GM21528 (cell line): ENCODE results near the gene BROX.
"Not testable (repeated sequence)": the region's sequence is repeated elsewhere in the genome, so short reads cannot be mapped to it uniquely, and the experiment has no call there.

Experiments
- ATAC-seq: cut with Tn5 transposase; IDR thresholded peaks from one replicate; pipeline ENCODE4 v1.9.1; 2021; ENCODE audit warnings: mild to moderate bottlenecking, moderate library complexity; ENCODE audit not compliant: unreplicated experiment, low FRiP score

Gene BROX

GRCh38 chr1:222728746-222729145 lies 16.4 kb downstream of the BROX start:
- no peak for ATAC-seq

DNA sequence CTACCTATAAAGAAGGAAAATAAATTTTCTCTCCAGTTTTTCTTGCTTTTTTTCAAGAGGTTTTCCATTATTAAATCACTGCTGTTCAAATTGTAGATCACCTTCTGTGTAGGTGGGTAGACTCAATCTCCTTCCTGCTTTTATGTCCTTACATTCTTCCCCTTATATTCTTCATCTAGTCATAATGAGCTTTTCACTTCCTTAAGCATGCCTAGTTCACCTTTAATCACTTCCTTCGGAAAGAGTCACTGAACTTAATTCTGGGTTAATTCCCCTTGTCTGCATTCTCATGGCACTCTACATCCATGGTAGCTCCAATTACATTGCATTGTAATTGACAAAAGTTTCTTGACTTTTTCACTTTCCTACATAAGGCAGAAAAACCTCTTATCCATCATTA lies 18.5 kb downstream of the BROX start:
- no peak for ATAC-seq

DNA sequence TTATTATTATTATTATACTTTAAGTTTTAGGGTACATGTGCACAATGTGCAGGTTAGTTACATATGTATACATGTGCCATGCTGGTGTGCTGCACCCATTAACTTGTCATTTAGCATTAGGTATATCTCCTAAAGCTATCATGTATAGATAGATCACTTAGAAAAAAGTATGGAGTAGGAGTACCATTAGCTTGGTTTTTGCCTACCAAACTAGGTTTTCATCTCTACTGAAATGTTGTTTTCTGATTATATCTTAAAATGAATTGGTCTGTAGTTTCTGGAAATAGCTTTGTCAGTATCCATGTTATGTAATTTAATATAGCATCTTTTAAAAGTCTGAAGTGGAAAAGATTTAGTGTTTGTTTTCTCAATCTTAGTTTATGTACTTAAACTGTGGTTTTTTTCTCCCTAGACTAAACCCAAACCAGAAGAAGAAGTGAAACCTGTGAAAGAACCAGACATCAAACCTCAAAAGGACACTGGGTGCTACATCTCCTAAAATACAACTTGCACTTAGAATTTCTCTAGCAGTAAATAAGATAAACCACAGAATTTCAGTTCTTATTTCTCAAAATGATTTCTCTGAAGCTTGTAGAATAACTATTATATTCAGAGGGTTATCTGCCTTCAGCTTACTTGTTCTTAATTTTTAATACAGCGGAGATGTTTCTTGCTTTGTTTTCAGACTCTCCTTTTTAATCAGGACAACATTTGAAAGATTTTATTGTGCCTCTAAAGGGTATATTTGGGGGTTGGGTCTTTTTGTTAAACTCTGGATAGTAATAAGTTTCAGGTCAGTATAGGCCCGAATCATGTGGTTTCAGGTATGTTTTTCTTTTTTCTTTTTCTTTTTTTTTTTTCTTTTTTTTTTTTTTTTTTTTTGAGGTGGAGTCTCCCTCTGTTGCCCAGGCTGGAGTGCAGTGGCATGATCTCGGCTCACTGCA lies 20.1 kb downstream of the BROX start:
- peak; percentile 98 for ATAC-seq

DNA sequence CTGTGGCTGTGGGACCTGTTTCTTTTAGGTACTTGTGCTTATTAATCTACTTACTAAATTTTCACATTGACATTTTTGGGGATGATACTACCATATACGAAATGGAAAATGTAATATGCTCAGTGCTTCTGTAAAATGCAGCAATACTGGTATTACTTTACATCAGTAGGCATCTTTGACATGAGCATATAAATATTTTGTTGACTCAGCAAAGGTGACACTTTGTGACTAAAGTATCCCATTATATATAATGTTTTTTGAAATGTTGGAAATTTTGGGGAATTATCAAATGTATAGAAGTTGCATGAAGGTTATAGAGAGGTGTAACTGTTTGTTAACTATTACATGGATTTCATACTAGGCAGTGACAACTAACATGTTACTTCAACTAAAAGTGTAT lies 22.4 kb downstream of the BROX start:
- ATAC-seq: no peak

- ATAC-seq: no peak
These were observed 24.1 kb downstream of the BROX start for GRCh38 chr1:222736470-222736869.

GRCh38 chr1:222736972-222737371 lies 24.6 kb downstream of the BROX start, which contains the start of gene FAM177B:
FAM177B (plus strand) TSS chr1:222737202; CDS start chr1:222746546, 9,344 bp downstream.
- no peak for ATAC-seq

- no peak for ATAC-seq
These were observed 27.1 kb downstream of the BROX start for GRCh38 chr1:222739465-222739864.

DNA sequence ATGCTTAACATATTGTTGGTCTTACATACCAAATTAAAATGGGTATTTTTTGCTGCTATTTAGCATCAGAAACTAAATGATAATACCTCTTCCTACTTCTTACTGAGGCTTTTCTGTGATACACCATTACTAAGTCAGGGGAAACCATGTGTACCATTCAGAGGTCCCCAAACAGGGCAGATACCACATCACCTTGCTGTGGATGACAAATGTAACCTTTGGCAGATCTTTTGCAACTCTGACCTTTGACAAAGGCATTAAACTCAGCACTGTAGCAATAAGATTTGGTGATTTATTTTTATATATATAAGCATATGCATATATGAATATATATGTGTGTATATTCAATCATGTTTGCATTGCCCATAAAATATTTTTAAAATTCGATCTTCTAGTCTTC lies 27.6 kb downstream of the BROX start:
- no peak for ATAC-seq

DNA sequence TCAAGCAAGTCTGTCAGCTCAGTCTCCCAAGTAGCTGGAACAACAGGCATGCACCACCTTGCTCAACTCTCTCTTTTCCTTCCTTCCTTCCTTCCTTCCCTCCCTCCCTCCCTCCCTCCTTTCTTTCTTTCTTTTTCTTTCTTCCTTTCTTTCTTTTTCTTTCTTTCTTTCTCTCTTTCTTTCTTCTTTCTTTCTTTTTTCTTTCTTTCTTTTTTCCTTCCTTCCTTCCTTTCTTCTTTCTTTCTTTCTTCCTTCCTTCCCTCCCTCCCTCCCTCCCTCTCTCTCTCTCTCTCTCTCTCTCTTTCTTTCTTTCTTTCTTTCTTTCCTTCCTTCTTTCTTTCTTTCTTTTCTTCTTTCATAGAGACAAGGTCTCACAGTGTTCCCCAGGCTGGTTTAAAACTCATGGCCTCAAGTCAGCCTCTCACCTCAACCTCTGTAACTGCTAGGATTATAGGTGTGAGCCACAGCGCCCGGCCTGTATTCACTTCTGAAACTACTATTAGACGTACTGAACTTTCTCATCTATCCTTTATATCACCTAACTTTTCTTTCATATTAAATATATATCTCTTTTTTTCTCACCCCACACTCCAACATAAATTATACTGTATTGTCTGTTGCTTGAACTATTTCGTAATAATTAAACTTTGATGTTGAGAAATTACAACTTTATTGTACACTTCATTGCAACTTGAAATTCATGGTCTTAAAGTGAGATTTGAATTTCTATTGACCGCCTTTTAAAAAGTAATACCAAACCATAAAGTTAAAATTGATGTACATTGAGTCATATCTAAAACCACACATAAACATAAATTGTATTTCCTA lies 29.5 kb downstream of the BROX start:
- not testable (repeated sequence) for ATAC-seq

GRCh38 chr1:222749927-222750326 lies 37.6 kb downstream of the BROX start:
- ATAC-seq: no peak

GRCh38 chr1:222750651-222751050 lies 38.3 kb downstream of the BROX start:
- ATAC-seq: peak; percentile 85

DNA sequence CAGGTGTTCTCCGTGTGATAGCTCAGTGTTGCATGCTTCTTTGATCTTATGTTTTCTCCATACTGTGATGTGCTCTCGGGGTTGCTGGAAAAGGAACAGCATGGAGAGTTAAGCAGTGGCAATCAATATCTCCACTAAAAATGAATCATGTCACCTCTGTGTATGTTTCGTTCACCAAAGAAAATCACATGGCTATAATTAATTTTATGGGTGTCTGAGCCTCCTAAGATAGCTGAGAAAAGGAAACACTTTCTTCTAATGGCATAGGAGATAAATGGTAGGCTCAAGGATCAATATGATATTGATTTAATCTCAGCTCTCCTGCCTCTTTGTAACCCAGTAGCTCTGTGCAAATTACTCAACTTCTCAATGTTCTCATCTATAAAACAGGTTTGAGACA lies 38.9 kb downstream of the BROX start:
- ATAC-seq: no peak

GRCh38 chr1:222754366-222755139 lies 42.2 kb downstream of the BROX start:
- ATAC-seq: no peak

GRCh38 chr1:222757646-222758268 lies 45.4 kb downstream of the BROX start:
- ATAC-seq: no peak

DNA sequence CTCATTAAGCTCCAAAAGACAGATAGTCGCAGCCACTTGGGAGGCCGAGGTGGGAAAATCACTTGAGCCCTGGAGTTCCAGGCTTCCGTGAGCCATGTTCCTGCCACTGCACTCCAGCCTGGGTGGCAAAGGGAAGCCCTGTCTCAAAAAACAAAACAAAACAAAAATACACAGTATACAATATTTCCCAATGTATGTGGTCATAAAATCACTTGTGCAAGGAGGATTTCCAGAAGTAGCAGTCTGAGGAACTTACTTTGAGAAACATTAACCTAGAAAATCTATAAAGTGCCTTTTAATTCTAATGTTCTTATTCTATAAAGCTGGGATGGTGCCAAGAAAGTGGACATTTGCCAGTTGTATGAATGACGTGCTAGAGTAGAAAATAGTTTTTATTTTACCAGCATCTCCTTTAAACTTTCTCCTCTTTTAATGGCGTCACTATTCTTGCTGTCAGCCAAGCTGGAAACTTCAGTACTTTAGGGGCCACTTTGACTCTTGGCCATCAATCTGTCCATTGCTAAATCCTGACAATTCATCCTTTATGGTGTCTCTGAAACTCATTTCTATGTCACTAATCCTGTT lies 47.2 kb downstream of the BROX start:
- ATAC-seq: no peak

DNA sequence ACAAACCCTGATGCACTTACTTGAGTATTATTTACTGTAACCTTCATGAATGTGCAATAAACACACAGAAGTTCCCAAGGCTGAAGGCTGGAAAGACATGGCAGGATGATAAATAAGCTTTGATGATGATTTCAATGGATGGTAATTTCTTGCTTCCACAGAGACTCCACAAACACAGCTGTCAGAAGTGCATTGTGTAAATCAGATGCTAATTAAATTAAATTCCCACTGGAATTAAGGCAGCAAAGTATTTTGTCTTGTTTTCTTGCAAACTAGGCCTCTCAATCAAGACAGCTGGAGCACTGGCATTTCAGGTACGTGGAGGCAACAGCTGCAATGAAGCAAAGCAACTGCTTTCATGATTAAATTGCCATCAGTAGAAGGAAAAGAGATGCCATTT lies 48.7 kb downstream of the BROX start:
- no peak for ATAC-seq

- ATAC-seq: not testable (repeated sequence)
These were observed 49.8 kb downstream of the BROX start for GRCh38 chr1:222762178-222762577.

GRCh38 chr1:222767152-222767571 lies 54.8 kb downstream of the BROX start:
- ATAC-seq: no peak

DNA sequence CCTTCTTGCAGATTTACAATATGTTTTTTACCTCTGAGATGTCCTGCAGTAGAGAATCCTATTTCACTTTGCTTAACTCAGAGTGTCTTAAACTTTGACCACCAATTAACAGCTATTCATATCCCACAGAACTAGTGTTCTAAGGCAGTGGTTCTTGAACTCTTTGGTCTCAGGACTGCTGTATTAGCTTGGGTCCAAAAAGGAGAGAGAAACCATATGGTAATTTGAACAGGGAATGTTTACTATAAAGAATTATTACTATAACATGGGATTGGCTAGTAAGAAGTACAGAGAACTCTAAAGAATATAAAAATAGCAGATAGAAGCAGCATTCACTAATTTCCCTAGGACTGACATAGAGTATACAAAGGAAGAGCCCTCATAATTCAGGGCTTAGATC lies 56.2 kb downstream of the BROX start:
- ATAC-seq: no peak

DNA sequence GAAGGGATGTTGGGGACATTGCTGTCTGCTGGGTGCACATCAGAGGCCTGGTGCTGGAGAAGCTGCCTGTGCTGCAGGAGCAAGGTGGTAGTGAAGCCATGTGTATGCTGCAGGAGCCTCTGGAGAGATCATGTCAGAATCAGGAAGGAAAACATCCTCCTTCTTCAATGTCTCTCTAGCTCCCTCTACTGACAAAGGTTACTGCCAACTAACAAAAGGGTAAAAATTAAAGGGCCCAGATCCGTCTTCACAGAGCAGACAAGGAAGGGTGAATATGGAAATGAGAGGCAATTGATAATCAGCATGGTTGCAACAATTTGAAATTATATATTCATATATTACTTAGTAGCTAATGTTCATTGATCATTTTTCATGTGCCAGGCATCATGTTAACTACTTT lies 56.8 kb downstream of the BROX start:
- no peak for ATAC-seq
